GM12878 (cell line): ENCODE results near the gene CCNY.

Experiments used
- ATF3 ChIP-seq: IDR thresholded peaks from 2 replicates; pipeline ENCODE4 v1.6.1; 2011; ENCODE audit warnings: low read depth, mild to moderate bottlenecking, low read length, moderate library complexity, borderline replicate concordance; ENCODE audit errors: extremely low read depth
- CTCF ChIP-seq, 3 experiments: IDR thresholded peaks in 2 of 3; conservative IDR thresholded peaks in 1 of 3; 2 replicates each; pipeline ENCODE4 v1.5.1; 2011; ENCODE audit warnings: low read depth in 3 of 3, low read length in 3 of 3, mild to moderate bottlenecking in 3 of 3, control low read depth in 2 of 3, moderate library complexity in 2 of 3, inconsistent platforms in 1 of 3, mixed read lengths in 1 of 3; ENCODE audit not compliant: control insufficient read depth in 2 of 3, insufficient read depth in 1 of 3; ENCODE audit errors: extremely low read depth in 1 of 3
- ESRRA ChIP-seq: IDR thresholded peaks from 2 replicates; pipeline ENCODE4 v1.6.1; 2012; ENCODE audit warnings: mild to moderate bottlenecking, low read length, improper control_type of control experiment
- HDAC2 ChIP-seq: fragments of 200-600 bp; sonication (generic); IDR thresholded peaks from 2 replicates; pipeline ENCODE4 v1.6.1; 2017
- JUND ChIP-seq: IDR thresholded peaks from 2 replicates; pipeline ENCODE4 v1.6.1; 2012; ENCODE audit warnings: low read depth, mild to moderate bottlenecking, low read length, improper control_type of control experiment, moderate library complexity
- NBN ChIP-seq: fragments of 450-650 bp; IDR thresholded peaks from 2 replicates; pipeline ENCODE4 v1.6.1; 2016
- NFIC ChIP-seq: IDR thresholded peaks from 2 replicates; pipeline ENCODE4 v1.6.1; 2012; ENCODE audit warnings: low read depth, mild to moderate bottlenecking, inconsistent platforms, low read length, moderate library complexity
- PML ChIP-seq: IDR thresholded peaks from 2 replicates; pipeline ENCODE4 v1.6.1; 2012; ENCODE audit warnings: low read length, inconsistent platforms
- REST ChIP-seq: IDR thresholded peaks from 2 replicates; pipeline ENCODE4 v1.6.1; 2012; ENCODE audit warnings: mild to moderate bottlenecking, low read depth, low read length
- SP1 ChIP-seq: IDR thresholded peaks from one replicate; pipeline ENCODE4 v1.6.1; 2011; ENCODE audit warnings: low read depth, low read length
- USF1 ChIP-seq: IDR thresholded peaks from 2 replicates; pipeline ENCODE4 v1.6.1; 2011; ENCODE audit warnings: borderline replicate concordance, low read depth, mild to moderate bottlenecking, moderate library complexity, mixed read lengths, low read length; ENCODE audit not compliant: insufficient read depth; ENCODE audit errors: extremely low read length
- YY1 ChIP-seq: IDR thresholded peaks from 2 replicates; pipeline ENCODE4 v1.6.1; 2011; ENCODE audit warnings: low read depth, mild to moderate bottlenecking, low read length

GRCh38 chr10:35347899-35348608 lies 11.7 kb downstream of the CCNY start:
- TF ChIP-seq ATF3 (no peak), SP1 (no peak), USF1 (no peak), CTCF (IDR thresholded peaks at IDR 0.05 in 2 of 3, conservative IDR thresholded peaks at IDR 0.05 in 1 of 3; ENCODE audit: control insufficient read depth in 2 of 3, extremely low read depth in 1 of 3, insufficient read depth in 1 of 3, low read depth in 3 of 3, low read length in 3 of 3) (no peak), HDAC2 (no peak), NFIC (no peak), REST (no peak), JUND (no peak), ESRRA (no peak), YY1 (no peak), PML (no peak), NBN (no peak)
